Adrenal gland (tissue), 5 donors: ENCODE results near the gene LYRM4.

ENCODE experiments used
- POLR2A ChIP-seq, 2 donors: fragments of 450-650 bp; IDR thresholded peaks; one replicate each; pipeline ENCODE4 v1.6.1; 2017; ENCODE audit warnings: antibody characterized with exemption in 2 of 2, mild to moderate bottlenecking in 2 of 2, moderate library complexity in 1 of 2
- TF ChIP-seq, protein P1 (sequence below), 6 experiments: fragments of 450-650 bp in 4 of 6; fragments of 200-600 bp in 2 of 6; sonication (generic) in 1 of 6; IDR thresholded peaks; 1 replicate in 5 of 6; 2 replicates in 1 of 6; pipeline versions ENCODE4 v1.5.1 to v1.8.0; 2016 to 2021; ENCODE audit warnings: antibody characterized with exemption in 6 of 6, mild to moderate bottlenecking in 2 of 6, moderate library complexity in 1 of 6
- donor health status: DM: no; HTN: no; CAD: no.

DNA sequence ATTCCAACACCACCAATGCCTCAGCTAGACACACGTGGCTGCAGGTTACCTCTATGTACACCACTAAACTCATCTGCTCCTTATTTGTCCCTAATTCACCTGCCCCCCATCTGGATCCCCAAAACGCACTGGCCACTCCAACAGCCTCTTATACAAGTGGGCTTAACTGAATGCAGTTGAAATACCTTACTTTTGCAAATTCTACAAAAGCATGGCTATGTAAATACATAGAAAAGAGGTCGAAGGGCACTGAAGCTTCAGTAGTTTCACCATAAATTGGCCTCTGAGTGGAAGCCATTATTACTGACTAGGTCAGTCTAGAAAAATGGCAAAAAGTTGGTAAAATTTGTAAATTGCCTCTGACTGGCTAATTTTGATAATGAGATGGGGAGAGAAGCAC lies 186.8 kb downstream of the LYRM4 start:
- no peak for TF ChIP-seq POLR2A (IDR thresholded peaks at IDR 0.05)
- TF ChIP-seq, protein P1, sequence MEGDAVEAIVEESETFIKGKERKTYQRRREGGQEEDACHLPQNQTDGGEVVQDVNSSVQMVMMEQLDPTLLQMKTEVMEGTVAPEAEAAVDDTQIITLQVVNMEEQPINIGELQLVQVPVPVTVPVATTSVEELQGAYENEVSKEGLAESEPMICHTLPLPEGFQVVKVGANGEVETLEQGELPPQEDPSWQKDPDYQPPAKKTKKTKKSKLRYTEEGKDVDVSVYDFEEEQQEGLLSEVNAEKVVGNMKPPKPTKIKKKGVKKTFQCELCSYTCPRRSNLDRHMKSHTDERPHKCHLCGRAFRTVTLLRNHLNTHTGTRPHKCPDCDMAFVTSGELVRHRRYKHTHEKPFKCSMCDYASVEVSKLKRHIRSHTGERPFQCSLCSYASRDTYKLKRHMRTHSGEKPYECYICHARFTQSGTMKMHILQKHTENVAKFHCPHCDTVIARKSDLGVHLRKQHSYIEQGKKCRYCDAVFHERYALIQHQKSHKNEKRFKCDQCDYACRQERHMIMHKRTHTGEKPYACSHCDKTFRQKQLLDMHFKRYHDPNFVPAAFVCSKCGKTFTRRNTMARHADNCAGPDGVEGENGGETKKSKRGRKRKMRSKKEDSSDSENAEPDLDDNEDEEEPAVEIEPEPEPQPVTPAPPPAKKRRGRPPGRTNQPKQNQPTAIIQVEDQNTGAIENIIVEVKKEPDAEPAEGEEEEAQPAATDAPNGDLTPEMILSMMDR (IDR thresholded peaks at IDR 0.05), result no peak
